GM21515 (cell line): ENCODE results near the gene CHDH.

Experiments
- ATAC-seq: cut with Tn5 transposase; IDR thresholded peaks from one replicate; pipeline ENCODE4 v1.9.1; 2021; ENCODE audit not compliant: unreplicated experiment

CHDH gene

GRCh38 chr3:53763353-53763752, 82.9 kb downstream of the CHDH start:
- ATAC-seq = no peak
